Activated T-cell treated with anti-CD3 and anti-CD28 coated beads, Interleukin-2, amount 50 U/mL, for 4 hours (primary cell): ENCODE measurements around the gene DEF6. TPM values are rescaled to one million over a fixed set of nuclear protein-coding genes. Genes with fewer than 3 reads are reported as not detected.
"Not testable (repeated sequence)": the region's sequence is repeated elsewhere in the genome, so short reads cannot be mapped to it uniquely, and the experiment has no call there.

ENCODE experiments used
- ATAC-seq, 2 donors: fragments of 200-7000 bp; cut with Tn5 transposase; one replicate each; pipeline ENCODE4 v1.10.0; 2021
- DNase-seq: peaks from one replicate; pipeline ENCODE4 v3.0.0-alpha.2; 2020
- H3K27me3 Mint-ChIP-seq: one replicate; pipeline ENCODE4 v1.8.0; 2021; ENCODE audit warnings: low read depth, mixed read lengths
- H3K36me3 Mint-ChIP-seq: one replicate; pipeline ENCODE4 v1.8.0; 2022; ENCODE audit warnings: mixed read lengths; ENCODE audit not compliant: insufficient read depth
- H3K4me1 Mint-ChIP-seq: one replicate; pipeline ENCODE4 v1.8.0; 2021; ENCODE audit warnings: low read depth, mixed read lengths
- H3K4me3 Mint-ChIP-seq: one replicate; pipeline ENCODE4 v1.8.0; 2021; ENCODE audit warnings: mild to moderate bottlenecking, moderate library complexity, mixed read lengths
- H3K9me3 Mint-ChIP-seq: one replicate; pipeline ENCODE4 v1.8.0; 2021; ENCODE audit warnings: mixed read lengths
- total RNA-seq, 3 donors: library from RNA; stranded (reverse); gene quantifications; one replicate each; pipeline ENCODE4 v1.2.1, GENCODE V29; 2021

Gene DEF6
- total RNA-seq, 3 donors from 2014 or later = 63.0 to 72.7 (median 68.9) TPM

GRCh38 chr6:35310265-35310831 is 12.7 kb downstream of the DEF6 start:
- ATAC-seq = peak; percentile 66 to 67
- DNase-seq = no peak
- Mint-ChIP-seq H3K4me1 (peaks cover 87% of the 10 kb centered on the region), H3K36me3 (peaks cover 35% of the 10 kb centered on the region), H3K9me3 (no peaks in the 10 kb centered on the region), H3K27me3 (no peaks in the 10 kb centered on the region), H3K4me3 (peak overlapping the region; percentile 67)

- Mint-ChIP-seq H3K9me3 (no peaks in the 10 kb centered on the region), H3K27me3 (no peaks in the 10 kb centered on the region), H3K36me3 (peaks cover 36% of the 10 kb centered on the region), H3K4me3 (peak overlapping the region; percentile 67), H3K4me1 (peaks cover 89% of the 10 kb centered on the region)
- ATAC-seq = peak; percentile 61
- peak; percentile 45 for DNase-seq
Observed at GRCh38 chr6:35311390-35312075, 13.9 kb downstream of the DEF6 start.

GRCh38 chr6:35312076-35312800 is 14.6 kb downstream of the DEF6 start:
- H3K4me1 Mint-ChIP-seq = peaks cover 85% of the 10 kb centered on the region
- H3K4me3 Mint-ChIP-seq = peak overlapping the region; percentile 67
- DNase-seq (no peak), ATAC-seq (no peak)
- H3K9me3 Mint-ChIP-seq = no peaks in the 10 kb centered on the region
- H3K27me3 Mint-ChIP-seq = no peaks in the 10 kb centered on the region
- peaks cover 36% of the 10 kb centered on the region for H3K36me3 Mint-ChIP-seq

DNA sequence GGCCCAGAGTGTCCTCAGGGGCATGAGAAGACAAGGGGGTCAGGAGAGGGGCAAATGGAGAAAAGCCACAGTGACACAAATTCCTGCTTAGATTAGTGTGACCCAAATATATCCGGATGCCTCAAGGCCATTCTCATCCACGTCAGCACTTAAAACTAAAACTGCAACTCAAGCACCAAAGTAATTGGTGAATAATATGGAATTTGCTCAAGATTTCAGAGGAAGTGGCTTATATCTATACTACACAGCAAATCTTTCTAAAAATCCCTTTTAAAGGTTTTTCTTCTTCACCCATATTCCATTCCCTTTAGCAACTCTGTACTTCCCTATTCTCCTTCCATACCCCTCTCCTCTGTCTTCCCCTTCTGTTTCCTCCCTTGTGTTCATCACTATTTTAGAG is 15.2 kb downstream of the DEF6 start:
- Mint-ChIP-seq H3K36me3 (peaks cover 35% of the 10 kb centered on the region), H3K9me3 (no peaks in the 10 kb centered on the region), H3K4me3 (peak overlapping the region; percentile 29), H3K4me1 (peaks cover 82% of the 10 kb centered on the region), H3K27me3 (no peaks in the 10 kb centered on the region)
- DNase-seq (no peak), ATAC-seq (no peak)

DNA sequence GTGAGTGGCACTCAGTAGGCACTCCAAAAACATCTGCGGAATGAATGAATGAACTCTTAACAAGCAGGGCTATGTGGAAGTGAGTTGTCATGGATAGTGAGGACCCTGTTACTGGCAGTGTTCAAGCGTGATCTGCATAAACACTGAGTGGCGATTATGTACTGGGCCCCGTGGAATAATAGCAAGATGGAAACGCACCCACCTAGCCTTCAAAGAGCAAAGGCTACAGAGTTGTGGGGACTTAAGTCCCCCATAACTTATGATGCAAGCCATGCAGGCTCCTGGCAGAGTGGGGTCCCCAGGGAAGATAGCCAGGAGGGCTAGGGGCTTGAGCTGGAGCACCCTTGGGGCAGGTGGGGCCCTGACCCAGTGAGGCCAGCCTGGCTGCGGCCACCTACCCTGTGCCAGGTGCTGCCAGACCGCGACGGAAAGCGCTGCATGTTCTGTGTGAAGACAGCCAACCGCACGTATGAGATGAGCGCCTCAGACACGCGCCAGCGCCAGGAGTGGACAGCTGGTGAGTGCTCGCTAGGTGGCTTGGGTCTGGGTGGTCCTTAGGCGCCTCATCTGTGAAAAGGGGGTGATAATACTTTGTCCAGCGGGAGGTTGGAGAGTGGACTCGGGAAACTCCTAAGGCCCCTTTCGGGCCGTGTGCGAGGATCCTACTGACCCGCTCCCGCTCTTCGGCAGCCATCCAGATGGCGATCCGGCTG is 20.0 kb downstream of the DEF6 start:
- no peaks in the 10 kb centered on the region for H3K9me3 Mint-ChIP-seq
- peaks cover 48% of the 10 kb centered on the region for H3K36me3 Mint-ChIP-seq
- no peak for DNase-seq
- peaks cover 44% of the 10 kb centered on the region for H3K4me1 Mint-ChIP-seq
- H3K27me3 Mint-ChIP-seq = no peaks in the 10 kb centered on the region
- H3K4me3 Mint-ChIP-seq = no peak overlapping the region
- ATAC-seq = no peak

- Mint-ChIP-seq H3K27me3 (no peaks in the 10 kb centered on the region), H3K36me3 (peaks cover 50% of the 10 kb centered on the region), H3K4me3 (no peak overlapping the region), H3K9me3 (no peaks in the 10 kb centered on the region), H3K4me1 (peaks cover 38% of the 10 kb centered on the region)
- no peak for ATAC-seq
- DNase-seq = no peak
Observed at GRCh38 chr6:35318196-35319171, 20.9 kb downstream of the DEF6 start.

DNA sequence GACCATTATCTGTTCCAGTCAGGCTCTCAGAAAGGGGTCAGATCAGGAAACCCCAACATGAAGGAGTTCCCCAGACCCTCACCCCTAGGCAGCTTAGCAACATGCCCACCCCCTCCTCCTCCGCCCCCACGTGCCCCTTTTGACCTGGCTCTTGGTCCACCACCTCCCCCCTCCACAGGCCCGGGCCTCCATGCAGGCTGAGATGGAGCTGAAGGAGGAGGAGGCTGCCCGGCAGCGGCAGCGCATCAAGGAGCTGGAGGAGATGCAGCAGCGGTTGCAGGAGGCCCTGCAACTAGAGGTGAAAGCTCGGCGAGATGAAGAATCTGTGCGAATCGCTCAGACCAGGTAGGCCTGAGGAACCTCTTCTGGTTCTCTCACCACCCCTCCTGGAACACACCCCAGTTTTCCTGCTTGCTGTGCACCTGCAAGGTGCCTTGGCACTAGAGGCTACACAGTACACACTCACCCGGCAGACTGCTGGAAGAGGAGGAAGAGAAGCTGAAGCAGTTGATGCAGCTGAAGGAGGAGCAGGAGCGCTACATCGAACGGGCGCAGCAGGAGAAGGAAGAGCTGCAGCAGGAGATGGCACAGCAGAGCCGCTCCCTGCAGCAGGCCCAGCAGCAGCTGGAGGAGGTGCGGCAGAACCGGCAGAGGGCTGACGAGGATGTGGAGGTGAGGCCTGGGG is 21.9 kb downstream of the DEF6 start:
- ATAC-seq (no peak), DNase-seq (no peak)
- Mint-ChIP-seq H3K4me3 (no peak overlapping the region), H3K36me3 (peaks cover 46% of the 10 kb centered on the region), H3K9me3 (no peaks in the 10 kb centered on the region), H3K27me3 (no peaks in the 10 kb centered on the region), H3K4me1 (peaks cover 28% of the 10 kb centered on the region)

DNA sequence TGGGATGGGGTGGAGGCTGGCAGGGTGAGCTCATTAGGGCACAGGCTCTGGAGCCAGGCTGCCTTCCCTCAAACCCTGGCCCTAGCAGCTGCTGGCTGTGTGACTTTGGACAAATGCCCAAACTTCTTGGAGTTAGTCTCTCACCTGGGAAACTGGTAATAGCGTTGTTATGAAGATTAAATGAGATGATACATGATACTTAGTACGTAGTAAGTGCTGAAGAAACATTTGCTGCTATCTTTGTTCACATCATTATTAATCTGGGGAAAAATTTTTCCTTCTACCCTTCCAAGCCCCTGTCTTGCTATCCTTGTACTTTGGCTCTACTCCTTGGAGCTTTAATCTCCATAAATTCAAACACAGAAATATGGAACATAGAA is 22.4 kb downstream of the DEF6 start:
- DNase-seq (no peak), ATAC-seq (no peak)
- H3K4me1 Mint-ChIP-seq = peaks cover 22% of the 10 kb centered on the region
- no peaks in the 10 kb centered on the region for H3K9me3 Mint-ChIP-seq
- peaks cover 43% of the 10 kb centered on the region for H3K36me3 Mint-ChIP-seq
- no peaks in the 10 kb centered on the region for H3K27me3 Mint-ChIP-seq
- no peak overlapping the region for H3K4me3 Mint-ChIP-seq

DNA sequence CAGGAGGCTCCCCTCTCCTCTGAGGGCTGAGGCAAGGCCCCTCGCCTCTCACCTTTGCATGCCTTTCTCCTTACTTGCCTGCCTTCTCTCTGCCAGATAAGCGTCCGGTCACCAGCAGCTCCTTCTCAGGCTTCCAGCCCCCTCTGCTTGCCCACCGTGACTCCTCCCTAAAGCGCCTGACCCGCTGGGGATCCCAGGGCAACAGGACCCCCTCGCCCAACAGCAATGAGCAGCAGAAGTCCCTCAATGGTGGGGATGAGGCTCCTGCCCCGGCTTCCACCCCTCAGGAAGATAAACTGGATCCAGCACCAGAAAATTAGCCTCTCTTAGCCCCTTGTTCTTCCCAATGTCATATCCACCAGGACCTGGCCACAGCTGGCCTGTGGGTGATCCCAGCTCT is 23.5 kb downstream of the DEF6 start:
- H3K27me3 Mint-ChIP-seq = no peaks in the 10 kb centered on the region
- ATAC-seq (no peak), DNase-seq (no peak)
- H3K9me3 Mint-ChIP-seq = no peaks in the 10 kb centered on the region
- peaks cover 43% of the 10 kb centered on the region for H3K36me3 Mint-ChIP-seq
- H3K4me3 Mint-ChIP-seq = no peak overlapping the region
- H3K4me1 Mint-ChIP-seq = peaks cover 16% of the 10 kb centered on the region

DNA sequence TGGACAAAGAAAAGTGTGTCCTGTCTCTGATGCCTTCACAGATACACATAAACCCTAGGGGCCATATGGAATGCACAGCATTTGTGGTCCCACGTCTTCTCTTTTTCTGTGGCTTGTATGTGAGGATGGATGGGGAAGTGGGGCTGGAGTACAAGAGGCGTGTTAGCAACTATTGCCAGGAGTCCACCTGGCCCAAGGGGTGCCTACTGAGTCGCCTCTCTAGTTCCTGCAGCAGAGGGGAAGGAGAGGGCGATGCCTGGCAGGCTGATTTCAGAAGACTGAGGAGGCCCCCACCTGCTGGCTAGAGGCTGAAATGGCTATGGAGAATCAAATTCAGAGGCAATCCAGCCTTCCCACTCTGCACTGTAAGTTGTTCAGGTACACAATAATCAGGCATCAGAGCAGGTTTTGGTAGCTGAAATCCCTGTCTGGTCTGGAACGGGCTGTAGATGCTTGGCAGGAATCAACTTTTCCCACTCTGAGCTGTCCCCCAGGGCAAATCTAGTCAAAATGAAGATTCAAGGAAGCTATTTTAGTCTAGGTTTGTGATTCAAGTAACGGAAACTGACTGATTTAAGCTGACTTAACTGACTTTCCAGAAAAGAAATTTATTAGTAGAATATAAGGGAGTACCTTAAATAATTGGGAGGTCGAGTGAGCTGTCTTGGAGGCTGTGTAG is 29.9 kb downstream of the DEF6 start:
- H3K36me3 Mint-ChIP-seq = peaks cover 7% of the 10 kb centered on the region
- H3K4me1 Mint-ChIP-seq = peaks cover 18% of the 10 kb centered on the region
- no peaks in the 10 kb centered on the region for H3K27me3 Mint-ChIP-seq
- DNase-seq (peak; percentile 72), ATAC-seq (peak; percentile 90)
- H3K4me3 Mint-ChIP-seq = no peak overlapping the region
- H3K9me3 Mint-ChIP-seq = no peaks in the 10 kb centered on the region

DNA sequence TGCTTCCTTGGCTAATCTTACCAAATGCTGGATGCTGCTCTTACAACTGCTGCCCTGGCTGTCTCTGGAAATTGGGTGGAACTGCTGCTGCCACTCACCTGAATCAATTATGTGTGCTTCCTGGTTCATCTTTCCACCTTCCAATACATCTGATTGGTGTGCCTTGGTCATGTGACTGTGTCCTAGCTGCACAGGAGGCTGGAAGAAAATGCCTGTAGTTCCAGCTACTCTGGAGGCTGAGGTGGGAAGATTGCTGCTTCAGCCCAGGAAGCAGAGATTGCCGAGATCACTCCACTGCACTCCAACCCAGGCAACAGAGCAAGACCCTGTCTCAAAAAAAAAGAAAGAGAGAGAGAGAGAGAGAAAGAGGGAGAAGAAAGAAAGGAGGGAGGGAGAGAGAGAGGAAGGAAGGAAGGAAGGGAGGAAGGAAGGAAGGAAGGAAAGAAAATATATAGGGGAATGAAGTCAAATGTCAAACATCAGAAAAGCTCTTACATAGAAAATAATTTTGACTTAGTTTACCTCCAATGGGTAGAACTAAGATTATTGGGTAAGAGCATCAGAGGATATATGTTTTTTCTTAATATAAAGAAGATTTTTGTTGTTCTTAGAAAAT is 30.6 kb downstream of the DEF6 start:
- no peaks in the 10 kb centered on the region for H3K9me3 Mint-ChIP-seq
- ATAC-seq = no peak
- DNase-seq = no peak
- peaks cover 4% of the 10 kb centered on the region for H3K36me3 Mint-ChIP-seq
- peaks cover 20% of the 10 kb centered on the region for H3K4me1 Mint-ChIP-seq
- H3K27me3 Mint-ChIP-seq = no peaks in the 10 kb centered on the region
- no peak overlapping the region for H3K4me3 Mint-ChIP-seq

GRCh38 chr6:35328965-35329364 is 31.3 kb downstream of the DEF6 start:
- not testable (repeated sequence) for ATAC-seq, DNase-seq, H3K9me3 Mint-ChIP-seq, H3K4me3 Mint-ChIP-seq, H3K36me3 Mint-ChIP-seq, H3K27me3 Mint-ChIP-seq
- H3K4me1 Mint-ChIP-seq = peaks cover 20% of the 10 kb centered on the region
